ENCODE data around the gene CTAG1A.

- TF ChIP-seq EZH2phosphoT487 (IDR thresholded peaks at IDR 0.05; ENCODE audit: borderline replicate concordance, low read length) (no peak), CTCF (IDR thresholded peaks at IDR 0.05; ENCODE audit: low read depth, low read length, poor library complexity, severe bottlenecking) (no peak)
These were observed 10.8 kb downstream of the CTAG1A start for GRCh38 chrX:154595559-154596249.
